ENCODE measurements around the gene NPM3. TPM values are rescaled to one million over a fixed set of nuclear protein-coding genes. Genes with fewer than 3 reads are reported as not detected.

The NPM3 gene
- total and polyA plus RNA-seq, 2 of the 4 experiments (the other 2 are of a cell fraction) = 84.1 to 112 TPM

DNA sequence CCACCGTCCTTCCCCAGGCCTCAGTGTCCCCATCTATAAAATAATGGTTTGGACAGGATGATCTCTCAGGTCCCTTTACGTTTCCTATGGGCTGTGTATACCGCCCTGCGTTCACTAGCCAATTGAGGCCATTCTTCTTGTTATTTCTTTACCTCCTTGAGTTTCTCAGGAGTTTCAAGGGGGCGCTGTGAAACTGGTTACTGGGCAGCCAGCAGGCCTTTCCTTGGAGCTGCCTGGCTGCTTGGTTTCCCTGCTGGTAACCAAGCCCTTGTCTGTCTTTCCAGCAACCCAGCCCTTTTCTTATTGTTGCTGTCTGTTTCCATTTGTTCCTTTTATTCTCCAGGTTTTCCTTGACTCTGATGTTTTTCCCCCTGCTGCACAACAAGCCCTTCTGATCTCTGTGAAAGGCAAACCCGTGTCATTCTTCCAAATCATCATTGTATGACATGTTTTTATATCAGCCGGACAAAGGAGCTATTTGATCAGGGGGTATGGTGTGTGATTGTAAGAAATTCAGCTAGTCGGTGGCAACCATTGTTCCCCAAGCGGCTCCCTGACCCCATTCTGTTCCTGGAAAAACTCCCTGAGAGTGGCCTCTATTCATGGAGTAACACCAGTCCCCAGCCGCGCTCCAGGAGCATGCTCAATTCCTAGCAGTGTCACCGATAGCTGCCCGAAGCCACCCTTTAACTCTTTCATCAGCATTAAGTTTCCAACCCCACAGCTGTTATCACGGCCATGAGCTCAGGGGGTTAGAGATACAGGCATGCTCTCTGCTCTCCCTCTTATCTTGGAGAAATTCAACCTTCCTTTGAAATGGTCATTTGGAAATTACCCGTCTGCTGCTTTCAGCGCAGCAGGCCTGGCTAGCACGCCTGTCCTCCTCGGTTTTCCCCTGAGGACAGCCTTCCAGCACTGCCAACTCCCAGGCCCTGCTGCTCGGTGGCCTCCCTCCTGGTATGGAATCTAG, 33.9 kb downstream of the NPM3 start:
- DNase-seq = no peak

More for the DNA sequence above, 33.9 kb downstream of the NPM3 start:
- intact Hi-C loops (cut with micrococcal nuclease) = no loop called here
- Histone ChIP-seq H3K4ac (ENCODE audit: low read depth, low read length) (no peak overlapping the region), H3K4me3 (ENCODE audit: insufficient read depth, low read depth, low read length) (no peak overlapping the region), H2AK9ac (replicated peaks; ENCODE audit: low read depth, low read length, poor library complexity) (peak overlapping the region; percentile 20), H4K91ac (ENCODE audit: insufficient read depth, low read depth, low read length) (no peak overlapping the region), H3K9me3 (ENCODE audit: control insufficient read depth, insufficient read depth, low read length) (no peaks in the 10 kb centered on the region), H3K27ac (ENCODE audit: insufficient read depth, low read length) (no peak overlapping the region), H3K4me1 (ENCODE audit: control insufficient read depth, insufficient read depth, low read length) (no peaks in the 10 kb centered on the region), H3K9me1 (ENCODE audit: insufficient read depth, low read length) (no peaks in the 10 kb centered on the region), H2AK5ac (ENCODE audit: low read depth, low read length) (no peak overlapping the region), H3K23ac (ENCODE audit: low read depth, low read length) (no peak overlapping the region), H3K56ac (ENCODE audit: extremely low read depth, insufficient read depth, low read length) (no peak overlapping the region), H2BK15ac (ENCODE audit: low read depth, low read length) (no peak overlapping the region), H4K20me1 (ENCODE audit: insufficient read depth, low read length) (no peaks in the 10 kb centered on the region), H2BK5ac (ENCODE audit: low read depth, low read length, poor library complexity, severe bottlenecking) (no peak overlapping the region), H3K79me1 (ENCODE audit: low read depth in 1 of 2, low read length in 2 of 2) (no peaks in the 10 kb centered on the region), H4K5ac (ENCODE audit: low read depth, low read length) (no peak overlapping the region), H3K4me2 (ENCODE audit: low read depth, low read length) (no peak overlapping the region), H4K8ac (ENCODE audit: low read depth in 2 of 2, low read length in 2 of 2) (no peak overlapping the region), H3K9ac (ENCODE audit: low read depth, low read length) (no peak overlapping the region), H3K18ac (ENCODE audit: low read depth, low read length) (no peak overlapping the region), H2BK120ac (ENCODE audit: low read depth, low read length) (no peak overlapping the region), H3K14ac (replicated peaks; ENCODE audit: low read depth, low read length) (no peak overlapping the region), H3K27me3 (ENCODE audit: control insufficient read depth, insufficient read depth, low read length) (peaks cover 43% of the 10 kb centered on the region), H3K36me3 (ENCODE audit: control insufficient read depth, insufficient read depth, low read length) (no peaks in the 10 kb centered on the region), H2BK20ac (ENCODE audit: low read depth, low read length) (no peak overlapping the region), H2AFZ (replicated peaks; ENCODE audit: low read length, poor library complexity) (no peak overlapping the region)
- ChIA-PET POLR2A (ENCODE audit: unreplicated experiment) (no interaction called here), CTCF (interaction anchor here (0.8 kb wide), 1 partner anchor 32 kb away, joined by 3 read pairs; no protein-coding TSS in a partner anchor)
- no peak for TF ChIP-seq FOS (IDR thresholded peaks at IDR 0.05; ENCODE audit: low read depth, low read length)
- in situ Hi-C loops (cut with MboI; ENCODE audit: low sequenced_read_pairs) = loop anchor here (10.0 kb wide), 1 partner anchor 565 kb away; no protein-coding TSS in a partner anchor
- dilution Hi-C loops (cut with HindIII; ENCODE audit: low sequenced_read_pairs, unreplicated experiment) = no loop called here
- BruUV-seq (replicated peaks) = no TSS peak
- ATAC-seq (ENCODE audit: low read depth) = no peak
- 13% methylated on average over 1 of the region's 19 CpGs; no CpG with 5 or more reads in 1 of the 2 experiments for WGBS, 2 experiments (ENCODE audit: extremely low coverage in 2 of 2, insufficient read length in 1 of 2)
